H1 (cell line): Measurements from ENCODE around the gene ARL8A. TPM values are rescaled to one million over a fixed set of nuclear protein-coding genes. Genes with fewer than 3 reads are reported as not detected.

Experiments
- CTCF ChIA-PET: fragments of 300-600 bp; sonication (Branson Sonifier 250); formaldehyde crosslinking; loops from one replicate; lab custom pipeline; 2021; ENCODE audit not compliant: partially characterized antibody; lab: Charles Lee
- POLR2A ChIA-PET: fragments of 300-600 bp; sonication (Branson Sonifier 250); formaldehyde crosslinking; loops from one replicate; lab custom pipeline; 2021; ENCODE audit warnings: inconsistent platforms; ENCODE audit not compliant: partially characterized antibody; lab: Charles Lee
- DNase-seq, 2 experiments: peaks; one replicate each; pipeline versions ENCODE4 v3.0.0 to v3.0.0-alpha.2; 2010 to 2022; ENCODE audit warnings: low spot score in 2 of 2, low read depth in 1 of 2, mixed read lengths in 1 of 2
- FAIRE-seq: peaks from 2 replicates; lab custom pipeline; 2011; peaks lifted over from hg19 to GRCh38; lab: Jason Lieb, UNC
- H2AFZ ChIP-seq: 2 replicates; pipeline ENCODE4 v1.8.1; 2012; ENCODE audit warnings: low read length, inconsistent platforms
- H2AK5ac ChIP-seq: 2 replicates; pipeline ENCODE4 v1.6.1; 2013; ENCODE audit warnings: low read depth, low read length
- H2BK120ac ChIP-seq: replicated peaks from 2 replicates; pipeline ENCODE3; 2013; ENCODE audit warnings: low read depth, low read length, inconsistent platforms
- H2BK12ac ChIP-seq: 2 replicates; pipeline ENCODE4 v1.6.1; 2013; ENCODE audit warnings: low read depth, low read length
- H2BK15ac ChIP-seq: 2 replicates; pipeline ENCODE4 v1.6.1; 2013; ENCODE audit warnings: low read length
- H2BK20ac ChIP-seq: 2 replicates; pipeline ENCODE4 v1.6.1; 2013; ENCODE audit warnings: low read length
- H2BK5ac ChIP-seq: 2 replicates; pipeline ENCODE4 v1.6.1; 2013; ENCODE audit warnings: low read depth, low read length
- H3K14ac ChIP-seq: 2 replicates; pipeline ENCODE4 v1.6.1; 2013; ENCODE audit warnings: inconsistent platforms; ENCODE audit not compliant: insufficient read length
- H3K18ac ChIP-seq: 2 replicates; pipeline ENCODE4 v1.6.1; 2013; ENCODE audit warnings: low read length; ENCODE audit errors: extremely low read depth
- H3K23ac ChIP-seq: 2 replicates; pipeline ENCODE4 v1.6.1; 2013; ENCODE audit warnings: inconsistent platforms; ENCODE audit not compliant: insufficient read length
- H3K23me2 ChIP-seq: 2 replicates; pipeline ENCODE4 v1.6.1; 2013; ENCODE audit warnings: low read depth, low read length
- H3K27ac ChIP-seq: 2 replicates; pipeline ENCODE4 v1.6.1; 2011; ENCODE audit warnings: low read depth, low read length, inconsistent platforms
- H3K27me3 ChIP-seq, 4 experiments: replicated peaks in 1 of 4; 1 replicate in 1 of 4; 2 replicates in 3 of 4; pipeline versions ENCODE4 v1.6.1 to v1.8.1; 2011 to 2013; ENCODE audit warnings: low read length in 3 of 4, mild to moderate bottlenecking in 3 of 4, inconsistent platforms in 2 of 4, mixed read lengths in 2 of 4, moderate library complexity in 1 of 4; ENCODE audit not compliant: control insufficient read depth in 3 of 4, insufficient read depth in 3 of 4; ENCODE audit errors: extremely low read depth in 1 of 4
- H3K36me3 ChIP-seq, 4 experiments: 2 replicates each; pipeline versions ENCODE4 v1.6.1 to v1.8.1; 2011 to 2013; ENCODE audit warnings: mild to moderate bottlenecking in 4 of 4, low read length in 3 of 4, moderate library complexity in 2 of 4, control low read depth in 1 of 4, inconsistent platforms in 1 of 4; ENCODE audit not compliant: insufficient read depth in 4 of 4, control insufficient read depth in 2 of 4
- H3K4ac ChIP-seq: replicated peaks from 2 replicates; pipeline ENCODE3; 2013; ENCODE audit warnings: low read length, low read depth, mixed read lengths, inconsistent platforms; ENCODE audit not compliant: insufficient read length
- H3K4me1 ChIP-seq, 4 experiments: replicated peaks in 1 of 4; 1 replicate in 1 of 4; 2 replicates in 3 of 4; pipeline versions ENCODE4 v1.6.1 to v1.8.1; 2011 to 2013; ENCODE audit warnings: low read length in 3 of 4, inconsistent platforms in 2 of 4, mixed read lengths in 1 of 4; ENCODE audit not compliant: insufficient read depth in 4 of 4, control insufficient read depth in 3 of 4
- H3K4me2 ChIP-seq, 2 experiments: 2 replicates each; pipeline versions ENCODE4 v1.6.1 to v1.8.1; 2011 to 2013; ENCODE audit warnings: low read depth in 2 of 2, low read length in 2 of 2, control low read depth in 1 of 2, inconsistent platforms in 1 of 2, mild to moderate bottlenecking in 1 of 2; ENCODE audit not compliant: insufficient read depth in 1 of 2
- H3K4me3 ChIP-seq, 4 experiments: fragments of 200-600, 300-600 bp in 1 of 4; sonication (generic), shearing (Covaris generic), sonication (Bioruptor Twin) in 1 of 4; 2 replicates each; pipeline versions ENCODE4 v1.5.1 to v1.8.1; 2011 to 2016; ENCODE audit warnings: low read length in 4 of 4, low read depth in 3 of 4, control low read depth in 2 of 4, inconsistent platforms in 2 of 4, mild to moderate bottlenecking in 2 of 4, mixed read lengths in 1 of 4, moderate library complexity in 1 of 4; ENCODE audit not compliant: insufficient read depth in 2 of 4; ENCODE audit errors: extremely low read depth in 1 of 4
- H3K56ac ChIP-seq: replicated peaks from 2 replicates; pipeline ENCODE3; 2013; ENCODE audit warnings: low read depth, mild to moderate bottlenecking, mixed read lengths, low read length, inconsistent platforms; ENCODE audit not compliant: insufficient read length
- H3K79me1 ChIP-seq: 2 replicates; pipeline ENCODE4 v1.6.1; 2013; ENCODE audit warnings: low read depth, low read length, control low read depth
- H3K79me2 ChIP-seq, 2 experiments: 2 replicates each; pipeline versions ENCODE4 v1.6.1 to v1.8.1; 2012 to 2013; ENCODE audit warnings: low read length in 2 of 2, mild to moderate bottlenecking in 2 of 2, inconsistent platforms in 1 of 2; ENCODE audit not compliant: insufficient read depth in 2 of 2, control insufficient read depth in 1 of 2
- H3K9ac ChIP-seq, 4 experiments: replicated peaks in 1 of 4; 1 replicate in 1 of 4; 2 replicates in 3 of 4; pipeline versions ENCODE4 v1.6.1 to v1.8.1; 2011 to 2013; ENCODE audit warnings: low read depth in 3 of 4, low read length in 3 of 4, control low read depth in 2 of 4, mild to moderate bottlenecking in 2 of 4, moderate library complexity in 2 of 4, inconsistent platforms in 1 of 4; ENCODE audit errors: extremely low read depth in 1 of 4
- H3K9me3 ChIP-seq, 2 experiments: 2 replicates each; pipeline versions ENCODE4 v1.6.1 to v1.8.1; 2012 to 2013; ENCODE audit warnings: mild to moderate bottlenecking in 2 of 2, moderate library complexity in 2 of 2, control low read depth in 1 of 2, inconsistent platforms in 1 of 2, low read depth in 1 of 2, low read length in 1 of 2, mixed read lengths in 1 of 2; ENCODE audit not compliant: insufficient read depth in 2 of 2
- H4K20me1 ChIP-seq, 2 experiments: replicated peaks in 1 of 2; 2 replicates each; pipeline versions ENCODE3 to v1.8.1; 2011 to 2013; ENCODE audit warnings: inconsistent platforms in 2 of 2, low read length in 2 of 2, mild to moderate bottlenecking in 1 of 2; ENCODE audit not compliant: insufficient read depth in 2 of 2, control insufficient read depth in 1 of 2
- H4K5ac ChIP-seq: 2 replicates; pipeline ENCODE4 v1.6.1; 2013; ENCODE audit warnings: low read length, low read depth, mixed read lengths, inconsistent platforms; ENCODE audit not compliant: insufficient read length
- H4K8ac ChIP-seq: 2 replicates; pipeline ENCODE4 v1.8.0; 2013; ENCODE audit warnings: mild to moderate bottlenecking, moderate library complexity, low read length, inconsistent platforms; ENCODE audit not compliant: insufficient read depth; ENCODE audit errors: extremely low read depth
- H4K91ac ChIP-seq: replicated peaks from 2 replicates; pipeline ENCODE3; 2013; ENCODE audit warnings: low read length, mixed read lengths, inconsistent platforms; ENCODE audit not compliant: insufficient read length
- CHD2 ChIP-seq: IDR thresholded peaks from 2 replicates; pipeline ENCODE4 v1.6.1; 2012; ENCODE audit warnings: low read length, improper control_type of control experiment
- CTBP2 ChIP-seq: IDR thresholded peaks from 2 replicates; pipeline ENCODE4 v1.7.0; 2011; ENCODE audit warnings: borderline replicate concordance, mild to moderate bottlenecking, moderate library complexity, mixed read lengths, low read length; ENCODE audit not compliant: insufficient read depth, insufficient read length
- NRF1 ChIP-seq: IDR thresholded peaks from 2 replicates; pipeline ENCODE4 v1.6.1; 2011; ENCODE audit warnings: mild to moderate bottlenecking, low read depth, low read length, improper control_type of control experiment
- SIRT6 ChIP-seq: IDR thresholded peaks from one replicate; pipeline ENCODE4 v1.7.1; 2012; ENCODE audit warnings: low read length, inconsistent platforms
- SP4 ChIP-seq: IDR thresholded peaks from 2 replicates; pipeline ENCODE4 v1.6.1; 2012; ENCODE audit warnings: low read length, inconsistent platforms
- TEAD4 ChIP-seq: IDR thresholded peaks from 2 replicates; pipeline ENCODE4 v1.6.1; 2012; ENCODE audit warnings: low read depth, low read length, inconsistent platforms, mixed read lengths
- WGBS, 2 experiments: shearing (Covaris generic) in 1 of 2; methylation state at CpG; one replicate each; pipeline versions ENCODE4 v1.1.6 to v1.1.7; 2013 to 2015; ENCODE audit warnings: low lambda C conversion rate in 2 of 2, mixed read lengths in 2 of 2, inconsistent platforms in 1 of 2, low coverage in 1 of 2, missing lambda C conversion rate in 1 of 2; ENCODE audit not compliant: insufficient replicate concordance in 2 of 2, insufficient coverage in 1 of 2, insufficient read length in 1 of 2; ENCODE audit errors: extremely low coverage in 1 of 2, missing lambda C conversion rate in 1 of 2; 5-methylcytosine and 5-hydroxymethylcytosine counted together
- polyA plus RNA-seq, 7 experiments: library from polyadenylated mRNA; depleted of rRNA in 3 of 7; stranded (reverse) in 5 of 7; unstranded in 2 of 7; fragments of >200 nt in 5 of 7; fragments of 200-250 nt in 2 of 7; gene quantifications; 1 replicate in 5 of 7; 2 replicates in 1 of 7; 4 replicates in 1 of 7; pipeline versions ENCODE4 v1.2.1 to v1.2.3, GENCODE V29; 2011 to 2013; ENCODE audit warnings: missing spikeins in 2 of 7, mixed read lengths in 2 of 7
- total RNA-seq: library from RNA; stranded (reverse); fragmentation: NEBNext Ultra II Directional; extraction: Animal tissue kit (Norgen Biotek cat#: 25700); gene quantifications from 2 replicates; pipeline ENCODE4 v1.2.1, GENCODE V29; 2021

Gene ARL8A
- total and polyA plus RNA-seq, 2 of the 8 experiments (the other 6 are each of a cell fraction or from before 2014, with no cell fraction given): 40.3 to 58.7 TPM

GRCh38 chr1:202131956-202132821, 12.3 kb downstream of the ARL8A start:
- H2AFZ ChIP-seq: no peak overlapping the region
- DNase-seq: no peak
- no peak overlapping the region for H4K5ac ChIP-seq
- POLR2A ChIA-PET: interaction anchor here (0.6 to 2.4 kb wide), 8 partner anchors 9 to 225 kb away, joined by 3 to 14 read pairs (median 4); partner anchors contain the start of genes ELF3 and GPR37L1
- H3K9ac ChIP-seq: no peak overlapping the region
- H2BK120ac ChIP-seq: no peak overlapping the region
- H3K79me2 ChIP-seq: no peaks in the 10 kb centered on the region
- H3K4me3 ChIP-seq: no peak overlapping the region
- peaks cover 0 to 9% (median 4%) of the 10 kb centered on the region in 4 experiments; a peak in 3 of 7 replicates for H3K4me1 ChIP-seq
- H3K23me2 ChIP-seq: no peaks in the 10 kb centered on the region
- H3K4me2 ChIP-seq: no peak overlapping the region
- H3K36me3 ChIP-seq: peaks cover 3 to 26% (median 10%) of the 10 kb centered on the region in 4 experiments; a peak in 5 of 8 replicates
- H2AK5ac ChIP-seq: no peak overlapping the region
- CTCF ChIA-PET: interaction anchor here (1.0 to 29.2 kb wide), 5 partner anchors 10 to 236 kb away, joined by 3 to 1014 read pairs (median 21); partner anchors contain the start of genes ELF3 and GPR37L1
- WGBS, 2 experiments: 79% methylated on average over 12 of the region's 12 CpGs; no CpG with 5 or more reads in 1 of the 2 experiments
- no peak overlapping the region for H3K23ac ChIP-seq
- no peak overlapping the region for H3K14ac ChIP-seq
- no peak overlapping the region for H3K56ac ChIP-seq
- peak overlapping the region; percentile 40; the same call in 1 of the 2 replicates for H2BK5ac ChIP-seq
- H3K27me3 ChIP-seq: no peaks in the 10 kb centered on the region; a peak in 1 of 7 replicates
- no peaks in the 10 kb centered on the region for H3K9me3 ChIP-seq
- no peak overlapping the region for H3K18ac ChIP-seq
- no peak for FAIRE-seq
- H3K4ac ChIP-seq: no peak overlapping the region
- H4K8ac ChIP-seq: no peak overlapping the region
- no peak overlapping the region; the same call in 1 of the 2 replicates for H2BK12ac ChIP-seq
- no peak for TF ChIP-seq SIRT6
- peak; percentile 64 for TF ChIP-seq TEAD4
- TF ChIP-seq NRF1: no peak
- no peak for TF ChIP-seq CHD2
- TF ChIP-seq CTBP2: no peak
- no peak for TF ChIP-seq SP4
- H4K91ac ChIP-seq: no peak overlapping the region
- no peak overlapping the region for H3K27ac ChIP-seq
- H4K20me1 ChIP-seq: peaks cover 0 to 6% of the 10 kb centered on the region in 2 experiments
- no peak overlapping the region for H2BK15ac ChIP-seq
- H2BK20ac ChIP-seq: no peak overlapping the region
- no peaks in the 10 kb centered on the region for H3K79me1 ChIP-seq
